ENCODE results near the gene CYP2W1.
"Not testable (repeated sequence)": the region's sequence is repeated elsewhere in the genome, so short reads cannot be mapped to it uniquely, and the experiment has no call there.

Gene CYP2W1, protein sequence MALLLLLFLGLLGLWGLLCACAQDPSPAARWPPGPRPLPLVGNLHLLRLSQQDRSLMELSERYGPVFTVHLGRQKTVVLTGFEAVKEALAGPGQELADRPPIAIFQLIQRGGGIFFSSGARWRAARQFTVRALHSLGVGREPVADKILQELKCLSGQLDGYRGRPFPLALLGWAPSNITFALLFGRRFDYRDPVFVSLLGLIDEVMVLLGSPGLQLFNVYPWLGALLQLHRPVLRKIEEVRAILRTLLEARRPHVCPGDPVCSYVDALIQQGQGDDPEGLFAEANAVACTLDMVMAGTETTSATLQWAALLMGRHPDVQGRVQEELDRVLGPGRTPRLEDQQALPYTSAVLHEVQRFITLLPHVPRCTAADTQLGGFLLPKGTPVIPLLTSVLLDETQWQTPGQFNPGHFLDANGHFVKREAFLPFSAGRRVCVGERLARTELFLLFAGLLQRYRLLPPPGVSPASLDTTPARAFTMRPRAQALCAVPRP

DNA sequence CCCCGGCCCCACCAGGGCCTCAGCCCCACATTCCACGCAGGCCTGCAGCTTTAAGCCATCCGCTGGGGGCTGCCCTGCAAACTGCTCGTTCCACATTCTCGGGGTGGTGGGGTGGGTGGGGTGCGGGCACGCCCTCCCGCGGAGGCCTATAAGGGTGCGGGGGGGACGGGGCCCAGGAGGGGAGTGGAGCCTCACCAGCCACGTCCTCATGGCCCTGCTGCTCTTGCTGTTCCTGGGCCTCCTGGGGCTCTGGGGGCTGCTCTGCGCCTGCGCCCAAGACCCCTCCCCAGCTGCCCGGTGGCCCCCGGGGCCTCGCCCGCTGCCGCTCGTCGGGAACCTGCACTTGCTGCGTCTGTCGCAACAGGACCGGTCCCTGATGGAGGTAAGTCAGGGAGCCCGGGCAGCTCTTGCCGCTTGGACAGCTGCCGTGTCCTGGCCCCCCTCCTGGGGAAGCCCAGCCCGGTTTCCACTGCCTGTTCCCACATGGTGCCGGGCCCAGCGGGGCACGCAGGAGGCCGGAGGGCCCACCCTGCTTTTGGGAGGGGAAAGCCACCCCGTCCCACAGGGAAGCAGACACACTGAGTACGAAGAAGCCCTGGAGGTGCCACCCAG, at the start of gene CYP2W1:
Gene CYP2W1 (plus strand): TSS at position 178 of the 612 bp plus-strand sequence. CDS start 31 bp downstream, at position 209.
- DNase-seq (ENCODE audit: low read depth in 2 of 2) = no peak

DNA sequence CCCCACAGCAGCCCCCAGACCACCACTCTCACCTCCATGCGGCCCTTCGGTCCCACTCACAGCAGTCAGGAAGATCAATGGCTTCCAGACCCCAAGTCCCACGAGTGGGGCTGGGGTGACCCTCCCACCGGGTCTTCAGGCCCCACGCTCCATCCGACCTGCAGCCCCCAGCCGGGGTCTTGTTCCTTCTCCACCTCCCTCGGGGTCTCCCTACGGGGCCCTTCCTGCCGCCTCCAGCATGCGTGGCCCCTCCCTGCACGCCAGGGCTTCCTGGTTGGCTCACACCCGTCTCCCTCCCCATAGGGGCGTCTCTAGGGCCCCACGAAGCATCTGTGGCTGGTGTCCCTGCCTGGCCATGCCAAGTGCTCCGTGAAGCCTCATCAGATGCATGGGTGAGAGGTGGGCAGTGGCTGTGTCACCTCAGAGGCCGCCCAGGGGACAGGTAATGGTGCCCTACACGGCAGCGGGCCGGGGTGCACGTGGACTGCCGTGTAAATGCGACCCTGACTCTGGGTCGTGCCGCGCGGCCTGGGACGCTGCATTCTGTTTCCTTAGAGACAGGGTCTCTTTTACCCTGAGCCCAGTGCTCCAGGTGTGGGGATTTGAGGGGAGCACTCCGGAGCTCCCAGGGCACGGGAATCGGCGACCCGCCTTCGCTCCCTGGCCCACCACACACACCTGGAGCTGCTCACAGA, 48.4 kb upstream of the CYP2W1 start:
- DNase-seq (ENCODE audit: low read depth in 2 of 2) = no peak

DNA sequence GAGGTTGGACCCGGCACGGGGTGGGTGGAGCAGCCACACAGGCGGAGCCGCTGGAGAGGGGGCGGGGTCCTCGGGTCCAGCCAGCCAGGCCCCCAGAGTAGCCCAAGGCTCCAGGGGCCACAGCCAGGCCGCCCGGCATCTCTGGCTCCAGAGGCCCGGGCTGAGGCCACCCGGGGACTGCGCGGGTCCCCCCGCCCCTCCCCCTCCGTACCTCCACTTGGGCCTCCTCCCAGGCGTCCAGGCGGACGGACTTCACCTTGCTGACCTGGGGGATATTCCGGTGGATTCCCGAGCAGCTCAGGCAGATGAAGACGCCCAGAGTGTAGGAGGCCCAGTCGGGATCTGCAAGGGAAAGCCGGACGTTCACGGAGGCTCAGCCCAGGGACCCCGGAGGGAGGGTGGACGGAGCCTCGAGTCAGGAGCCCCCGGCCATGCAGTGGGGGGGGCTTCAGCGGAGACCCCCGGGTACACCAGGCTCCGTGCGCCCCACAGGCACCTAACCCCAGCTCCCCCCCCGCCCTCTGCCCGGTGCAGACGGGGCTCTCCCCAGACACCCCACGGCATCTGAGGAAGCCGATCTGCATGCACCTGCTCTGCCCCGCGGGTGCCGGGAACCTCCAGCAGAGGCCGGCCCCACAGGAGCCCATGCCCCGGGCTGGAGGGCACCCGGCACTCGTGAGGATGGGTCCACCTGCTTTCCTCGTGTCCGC, 47.7 kb upstream of the CYP2W1 start:
- DNase-seq (ENCODE audit: low read depth in 2 of 2) = no peak

DNA sequence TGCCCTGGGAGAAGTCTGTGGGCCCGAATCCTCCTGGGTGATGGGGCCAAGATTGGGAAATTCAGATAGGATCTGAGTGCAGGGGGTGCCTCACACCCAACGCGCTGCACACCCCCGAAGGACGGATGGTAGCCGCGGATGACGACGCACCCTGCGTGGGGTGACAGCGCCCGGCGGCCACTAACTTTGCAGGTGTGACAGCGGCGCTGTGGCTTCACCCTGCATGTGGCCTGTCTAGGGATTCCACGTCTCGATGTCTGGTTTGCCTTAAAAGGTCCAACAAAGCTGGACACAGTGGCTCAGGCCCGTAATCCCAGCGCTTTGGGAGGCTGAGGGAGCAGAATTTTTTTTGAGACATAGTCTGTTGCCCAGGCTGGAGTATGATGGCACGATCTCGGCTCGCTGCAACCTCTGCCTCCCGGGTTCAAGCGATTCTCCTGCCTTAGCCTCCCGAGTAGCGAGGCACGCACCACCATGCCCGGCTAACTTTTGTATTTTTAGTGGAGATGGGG, 47.1 kb upstream of the CYP2W1 start:
- DNase-seq (ENCODE audit: low read depth in 2 of 2) = no peak

DNA sequence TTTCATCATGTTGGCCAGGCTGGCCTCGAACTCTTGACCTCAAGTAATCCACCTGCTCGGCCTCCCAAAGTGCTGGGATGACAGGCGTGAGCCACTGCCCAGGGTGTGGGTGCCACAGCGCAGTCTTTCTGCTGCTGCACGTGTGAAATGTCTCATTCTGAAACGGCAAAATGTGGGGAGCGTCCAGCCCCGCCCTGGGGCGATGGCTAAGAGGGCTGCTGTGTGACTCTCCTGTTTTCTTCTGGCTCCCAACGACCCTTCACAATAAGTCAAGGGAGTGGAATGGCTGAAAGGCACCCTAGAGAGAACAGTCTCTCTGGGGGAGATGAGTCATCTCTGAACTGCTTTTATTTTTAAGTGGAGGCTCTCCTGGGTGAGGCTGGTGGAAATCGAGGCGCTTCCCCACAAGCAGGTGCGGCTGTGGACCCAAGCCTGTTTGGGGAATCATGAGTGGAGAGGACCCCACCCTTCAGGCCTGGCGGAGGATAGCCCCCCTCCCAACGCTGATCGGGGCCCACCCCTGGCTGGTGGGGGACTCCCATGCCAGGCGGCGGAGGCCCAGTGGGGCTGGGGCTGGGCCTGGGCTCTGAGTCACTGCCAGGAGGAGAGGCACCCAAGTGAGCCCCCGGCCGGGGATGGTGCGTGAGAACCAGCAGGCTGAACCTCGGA, 46.5 kb upstream of the CYP2W1 start:
- peak; percentile 55 to 67 for DNase-seq (ENCODE audit: low read depth in 2 of 2)

DNA sequence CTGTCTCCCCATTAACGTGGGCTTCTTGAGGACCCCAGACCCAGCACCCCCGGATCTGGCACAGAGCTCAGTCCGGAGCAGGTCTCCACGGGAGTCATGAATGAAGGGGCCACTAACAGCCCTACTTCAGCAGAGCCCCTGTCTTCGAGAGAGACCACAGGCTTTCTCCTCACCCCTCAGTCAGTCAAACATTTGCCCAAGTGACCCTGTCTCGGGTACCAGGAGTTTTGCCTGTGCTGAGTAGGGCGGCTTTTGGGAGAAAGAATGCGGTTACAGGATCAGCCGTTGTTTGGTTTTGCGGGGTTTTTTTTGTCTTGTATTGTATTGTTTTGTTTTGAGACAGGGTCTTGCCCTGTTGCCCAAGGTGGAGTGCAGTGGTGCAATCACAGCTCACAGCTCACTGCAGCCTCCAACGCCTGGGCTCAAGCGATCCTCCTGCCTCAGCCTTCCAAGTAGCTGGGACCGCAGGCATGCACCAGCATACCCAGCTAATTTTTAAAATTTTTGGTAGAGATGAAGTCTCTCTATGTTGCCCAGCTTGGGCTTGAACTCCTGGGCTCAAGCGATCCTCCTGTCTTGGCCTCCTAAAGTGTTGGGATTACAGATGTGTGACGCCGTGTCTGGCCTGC, 45.0 kb upstream of the CYP2W1 start:
- DNase-seq (ENCODE audit: low read depth in 2 of 2) = no peak

DNA sequence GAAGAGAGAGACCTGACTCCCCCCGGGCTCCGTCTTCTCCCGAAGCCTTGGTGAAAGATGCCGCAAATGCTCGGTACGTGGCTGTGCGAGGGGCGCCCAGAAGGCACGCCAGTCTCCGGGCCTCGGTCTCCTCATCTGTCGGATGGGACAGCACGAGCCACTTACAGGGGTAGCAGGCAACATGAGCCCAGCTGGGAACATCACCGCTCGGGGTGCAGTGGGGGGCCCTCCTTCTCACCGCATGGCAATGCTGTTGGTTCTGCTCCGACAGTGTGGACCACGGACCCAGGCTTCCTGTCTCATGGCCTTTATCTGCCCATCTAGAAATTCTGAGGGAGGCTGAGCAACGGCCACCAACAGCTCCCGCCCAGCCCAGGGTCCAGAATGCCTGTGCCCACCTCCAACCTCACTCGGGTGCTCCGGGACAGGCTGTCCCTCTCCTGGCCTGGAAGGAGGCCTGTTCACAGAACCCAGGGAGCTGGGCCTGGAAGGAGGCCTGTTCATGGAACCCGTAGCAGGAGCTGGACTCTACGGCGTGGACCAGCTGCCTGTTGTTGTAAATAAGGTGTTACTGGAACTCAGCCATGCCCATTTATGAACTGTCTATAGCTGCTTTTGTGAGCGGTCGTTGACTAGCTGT, 44.3 kb upstream of the CYP2W1 start:
- DNase-seq (ENCODE audit: low read depth in 2 of 2) = no peak

DNA sequence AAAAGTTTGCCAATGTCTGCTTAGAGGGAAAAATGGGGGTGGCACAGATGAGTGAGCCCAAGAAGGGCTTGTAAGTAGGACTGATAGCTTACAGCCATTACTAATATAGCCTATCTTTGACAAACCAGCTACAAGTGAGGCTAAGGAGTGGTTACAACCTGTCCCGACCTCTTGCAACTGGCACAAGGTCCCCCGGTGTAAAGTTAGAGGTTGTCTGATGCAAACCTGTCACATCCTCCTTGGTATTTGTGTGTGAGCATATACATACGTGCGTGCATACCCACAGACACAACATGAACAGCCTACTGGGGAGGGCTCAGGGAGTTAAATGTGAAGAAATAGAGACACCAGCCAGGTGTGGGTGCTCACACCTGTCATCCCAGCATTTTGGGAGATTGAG, 43.1 kb upstream of the CYP2W1 start:
- no peak for DNase-seq (ENCODE audit: low read depth in 2 of 2)

DNA sequence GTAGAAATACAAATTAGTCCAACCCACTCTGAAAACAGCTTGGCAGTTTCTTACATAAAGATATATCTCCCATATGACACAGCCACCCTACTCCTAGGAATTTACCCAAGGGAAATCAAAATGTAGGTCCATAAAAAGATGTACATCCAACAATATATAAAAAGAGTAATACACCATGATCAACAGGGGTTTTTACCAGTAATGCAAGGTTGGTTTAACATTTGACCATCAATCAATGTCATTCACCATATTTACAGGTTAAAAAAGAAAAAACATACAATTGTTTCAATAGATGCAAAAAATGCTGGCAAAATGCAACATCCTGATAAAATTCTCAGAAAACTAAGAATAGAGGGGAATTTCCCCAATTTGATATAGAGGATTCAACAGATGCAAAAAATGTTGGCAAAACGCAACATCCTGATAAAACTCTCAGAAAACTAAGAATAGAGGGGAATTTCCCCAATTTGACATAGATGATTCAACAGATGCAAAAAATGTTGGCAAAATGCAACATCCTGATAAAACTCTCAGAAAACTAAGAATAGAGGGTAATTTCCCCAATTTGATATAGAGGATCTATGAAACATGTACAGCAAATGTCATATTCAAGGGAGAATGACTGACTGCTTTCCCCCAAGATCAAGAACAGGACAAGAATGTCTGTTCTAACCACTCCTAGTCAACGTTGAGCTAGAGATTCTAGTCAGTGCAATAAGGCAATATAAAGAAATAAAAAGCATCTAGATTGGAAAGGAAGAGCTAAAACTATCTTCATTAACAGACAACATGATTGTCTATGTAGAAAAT, 42.2 kb upstream of the CYP2W1 start:
- no peak for DNase-seq (ENCODE audit: low read depth in 2 of 2)

DNA sequence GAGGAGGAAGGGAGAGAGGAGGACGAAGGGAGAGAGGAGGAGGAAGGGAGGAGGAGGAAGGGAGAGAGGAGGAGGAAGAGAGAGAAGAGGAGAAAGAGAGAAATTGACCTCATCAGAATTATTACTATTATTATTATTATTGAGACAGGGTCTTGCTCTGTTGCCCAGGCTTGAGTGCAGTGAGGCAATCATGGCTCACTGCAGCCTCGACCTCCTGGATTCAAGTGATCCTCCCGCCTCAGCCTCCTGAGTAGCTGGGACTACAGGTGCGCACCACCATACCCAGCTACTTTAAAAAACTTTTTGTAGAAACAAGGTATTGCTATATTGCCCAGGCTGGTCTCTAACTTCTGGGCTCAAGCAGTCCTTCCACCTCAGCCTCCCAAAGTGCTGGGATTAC, 39.2 kb upstream of the CYP2W1 start:
- DNase-seq (ENCODE audit: low read depth in 2 of 2) = not testable (repeated sequence)

DNA sequence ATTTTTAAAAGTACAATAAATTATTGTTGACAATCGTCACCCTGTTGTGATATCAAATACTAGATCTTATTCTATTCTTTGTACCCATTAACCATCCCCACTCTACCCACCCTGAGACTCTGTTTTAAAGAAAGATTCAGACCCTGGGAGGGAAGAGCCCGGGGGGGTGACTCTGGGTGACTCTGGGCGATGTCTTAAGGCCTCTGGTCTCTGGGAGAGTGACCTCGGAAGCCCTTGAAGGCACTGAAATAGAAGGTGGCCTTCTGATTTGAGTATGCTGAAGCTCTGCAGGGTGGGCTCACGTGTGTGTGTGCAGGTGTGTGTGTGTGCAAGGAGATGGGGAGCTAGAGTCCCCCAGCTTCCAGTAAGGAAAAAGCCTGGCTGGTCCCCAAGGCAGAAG, 38.2 kb upstream of the CYP2W1 start:
- no peak for DNase-seq (ENCODE audit: low read depth in 2 of 2)

DNA sequence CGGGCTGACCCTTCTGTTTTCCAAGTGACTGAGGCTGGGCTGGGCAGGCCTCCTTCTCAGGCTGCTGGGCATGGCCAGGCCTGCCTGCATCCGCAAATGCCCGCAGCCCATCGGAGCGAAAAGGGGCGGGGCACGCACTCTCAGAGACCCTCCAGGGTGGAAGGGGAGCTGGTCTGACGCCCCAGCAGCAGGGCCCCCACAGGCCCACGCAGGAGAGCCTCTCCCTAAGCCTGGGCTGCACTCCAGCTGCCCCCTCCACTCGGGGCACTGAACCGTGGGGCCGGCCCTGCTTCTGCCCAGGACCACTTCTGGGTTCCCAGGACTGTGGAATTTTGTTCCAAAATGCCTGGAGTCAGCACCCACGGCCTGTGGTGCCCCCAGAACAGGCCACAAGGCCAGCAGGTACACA, 37.8 kb upstream of the CYP2W1 start:
- DNase-seq (ENCODE audit: low read depth in 2 of 2) = no peak

DNA sequence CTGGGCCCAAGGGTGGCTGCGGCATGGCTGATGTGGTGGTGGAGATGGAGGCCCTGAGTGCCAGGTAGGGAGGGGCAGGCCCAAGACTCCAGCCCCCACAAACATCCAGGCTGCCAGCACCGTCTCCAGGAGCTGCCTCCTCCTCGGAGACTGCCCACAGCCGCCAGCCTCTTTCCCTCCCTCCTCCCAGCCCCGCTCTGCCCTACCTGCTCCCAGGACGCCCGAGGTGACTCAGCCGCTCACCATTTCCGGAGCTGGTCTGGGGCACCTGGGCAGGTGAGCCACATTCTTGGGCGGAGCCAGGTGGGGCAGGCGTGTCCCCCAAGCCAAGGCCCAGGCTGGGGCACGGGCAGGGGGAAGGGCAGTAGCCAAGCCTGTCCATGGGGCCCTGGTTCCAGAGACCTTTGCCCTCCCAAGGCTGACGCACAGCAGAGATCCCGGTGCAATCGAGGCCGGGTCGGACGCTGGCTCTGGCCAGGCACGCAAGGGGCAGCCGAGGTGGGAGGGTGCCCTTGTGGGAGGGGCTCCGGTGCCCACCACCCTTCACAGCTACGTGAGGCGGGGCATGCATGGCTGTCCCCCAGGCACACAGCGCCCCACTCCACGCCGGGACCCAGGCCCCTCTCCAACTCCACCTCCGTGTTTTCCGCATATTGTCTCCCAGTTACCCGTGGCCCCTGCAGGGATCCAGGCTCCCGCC, 37.3 kb upstream of the CYP2W1 start:
- DNase-seq (ENCODE audit: low read depth in 2 of 2) = no peak

DNA sequence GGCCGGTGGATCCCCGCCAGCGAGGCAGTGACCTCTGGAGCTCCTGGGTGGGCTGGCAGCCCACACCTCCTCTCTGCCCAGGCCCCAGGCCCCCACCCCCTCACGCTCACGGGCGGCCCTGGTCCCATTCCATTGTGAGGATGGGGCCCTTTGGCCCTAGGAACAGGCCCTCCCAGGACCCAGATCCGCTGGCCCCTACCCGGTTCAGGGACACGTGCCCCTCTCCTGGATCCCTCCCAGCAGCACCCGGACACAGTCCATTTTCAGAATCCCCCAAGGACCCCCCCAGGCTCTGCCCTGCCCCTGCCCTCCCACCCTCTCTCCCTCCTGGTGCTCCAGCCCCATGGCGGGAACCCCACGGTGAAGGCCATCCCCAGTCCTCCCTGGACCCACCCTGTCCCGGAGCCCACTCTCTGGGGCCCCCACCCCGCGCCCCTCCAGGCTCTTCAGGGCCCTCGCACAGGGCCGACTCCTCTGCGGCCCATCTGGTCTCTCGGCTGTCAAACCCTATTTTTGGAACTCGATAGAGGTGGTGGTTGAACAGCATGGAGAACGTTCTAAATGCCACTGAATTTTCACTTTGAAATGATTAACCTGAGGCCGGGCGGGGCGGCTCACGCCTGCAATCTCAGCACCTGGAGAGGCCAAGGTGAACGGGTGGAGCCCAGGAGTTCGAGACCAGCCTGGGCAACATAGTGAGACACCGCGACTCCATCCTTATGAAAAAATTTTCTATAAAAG, 36.6 kb upstream of the CYP2W1 start:
- DNase-seq (ENCODE audit: low read depth in 2 of 2) = no peak

DNA sequence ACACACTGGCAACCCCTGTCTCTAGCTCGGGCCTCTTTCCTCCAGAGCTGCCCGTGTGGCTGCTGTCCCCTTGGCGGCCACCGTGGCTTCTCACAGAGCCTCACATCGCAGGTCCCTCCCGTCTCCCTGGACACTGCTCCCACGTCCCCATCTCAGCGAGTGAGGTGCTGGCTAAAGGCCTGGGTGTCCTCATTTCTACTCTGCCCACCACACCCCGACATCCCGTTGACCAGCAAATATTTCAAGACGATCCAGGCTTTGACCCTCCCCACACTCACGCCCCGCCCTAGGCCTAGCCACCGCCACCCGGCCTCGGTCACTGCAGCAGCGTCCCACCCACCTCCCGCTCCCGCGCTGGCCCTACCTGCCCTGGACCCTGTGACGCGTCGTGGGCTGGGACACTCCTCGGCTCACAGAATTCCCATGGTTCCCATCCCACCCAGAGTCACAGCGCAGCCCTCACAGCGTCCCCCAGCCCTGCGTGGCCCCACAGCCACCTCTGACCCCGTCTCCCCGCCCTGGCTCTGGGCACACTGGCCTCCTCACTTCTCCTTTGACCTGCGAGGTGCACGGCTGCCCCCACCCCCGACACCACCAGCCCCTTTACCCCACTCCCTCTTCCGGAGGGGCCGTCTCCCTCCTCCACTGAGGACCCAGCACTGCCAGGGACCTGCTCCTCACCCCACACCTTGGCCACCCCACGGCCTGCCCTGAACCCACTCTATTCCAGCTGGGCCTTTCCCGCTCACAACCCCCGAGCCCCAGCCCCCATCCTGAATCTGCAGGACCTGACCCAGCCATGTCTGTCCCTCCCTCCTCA, 35.4 kb upstream of the CYP2W1 start:
- DNase-seq (ENCODE audit: low read depth in 2 of 2) = no peak

DNA sequence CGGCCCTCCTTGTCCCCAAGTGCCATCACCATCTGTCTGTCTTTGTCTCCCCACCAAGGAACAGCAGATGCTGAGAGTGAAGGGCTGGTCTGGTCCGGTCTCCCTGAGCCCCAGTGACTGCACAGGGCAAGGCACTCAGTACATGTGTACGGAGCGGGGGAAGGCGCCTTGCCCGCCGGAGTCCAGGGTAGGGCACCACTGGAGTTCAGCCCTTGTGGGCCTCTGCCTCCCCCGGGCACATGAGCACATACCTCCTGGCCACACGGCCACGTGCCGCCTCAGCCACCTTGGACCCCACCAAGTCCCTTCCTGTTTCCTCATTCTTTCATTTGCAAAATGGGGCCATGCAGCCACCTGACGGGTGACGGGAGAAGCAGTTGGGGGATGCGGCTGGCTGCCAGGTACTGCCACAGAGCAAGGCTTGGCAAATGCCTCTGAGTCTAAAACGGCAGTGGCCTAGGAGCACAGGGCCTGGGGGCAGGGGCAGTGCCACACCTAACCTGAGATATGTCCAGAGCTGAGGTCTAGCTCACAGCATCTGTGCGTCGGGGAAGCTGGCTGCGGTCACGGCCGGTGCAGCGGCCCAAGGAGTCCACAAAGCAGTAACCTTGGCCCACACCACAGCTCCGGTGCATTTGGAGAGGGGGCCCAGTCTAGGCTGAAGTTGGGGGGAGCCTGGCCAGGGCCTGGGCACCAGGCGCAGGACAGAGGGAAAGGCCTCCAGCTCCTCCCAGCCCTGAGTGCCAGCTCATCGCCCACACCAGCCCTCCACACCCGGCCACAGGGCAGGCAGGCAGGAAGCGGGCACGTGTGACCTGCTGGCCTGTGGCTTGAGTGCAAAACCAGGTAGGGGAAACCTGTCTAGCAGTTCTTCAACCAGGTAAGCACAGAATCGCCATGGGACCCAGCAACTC, 33.7 kb upstream of the CYP2W1 start:
- no peak for DNase-seq (ENCODE audit: low read depth in 2 of 2)

Data from stimulated activated CD8-positive, alpha-beta memory T cell treated with anti-CD3 and anti-CD28 coated beads, Interleukin-15, amount 100 ng/mL, for 48 hours (primary cell).